ENCODE results near the gene PUM1.

DNA sequence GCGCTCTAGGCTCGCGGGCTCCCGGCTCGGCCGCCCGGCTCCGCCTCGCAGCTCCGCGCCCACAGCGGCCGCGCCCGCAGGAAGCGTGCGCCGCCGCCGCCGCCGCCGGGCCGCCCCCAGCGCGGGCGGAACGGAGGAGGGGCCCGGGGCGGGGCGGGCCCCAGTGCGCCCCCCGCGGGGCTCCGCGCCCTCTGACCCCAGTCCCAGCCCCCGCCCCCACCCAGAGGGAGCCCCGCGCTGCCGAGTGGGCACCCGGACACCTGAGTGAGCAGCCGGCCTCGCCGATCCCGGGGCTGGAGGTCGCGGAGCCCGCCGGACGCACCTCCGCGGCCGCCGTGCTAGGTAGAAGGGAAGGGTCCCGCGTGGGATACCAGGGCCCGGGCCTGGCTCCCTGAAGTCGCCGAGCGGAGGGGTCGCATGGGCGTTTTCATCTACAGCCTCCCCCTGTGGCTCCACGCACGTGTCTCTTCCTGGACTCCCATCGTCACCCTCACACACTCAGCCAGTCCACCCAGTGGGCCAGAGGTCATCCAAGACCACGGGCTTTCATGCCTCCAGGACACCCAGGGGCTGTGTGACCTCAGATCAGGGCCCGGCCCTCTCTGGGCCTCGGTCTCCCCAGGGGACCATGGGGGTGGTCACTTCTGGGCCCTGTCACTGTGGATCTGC is 156.7 kb downstream of the PUM1 start, which contains the start of gene SDC3:
- TF ChIP-seq CTCF (IDR thresholded peaks at IDR 0.05) (no peak), POLR2A (IDR thresholded peaks at IDR 0.05) (no peak)

All from adrenal gland (tissue), 5 donors.